Measurements from ENCODE around the gene TENM4. TPM values are rescaled to one million over a fixed set of nuclear protein-coding genes. Genes with fewer than 3 reads are reported as not detected.

TENM4 gene
- total and polyA plus RNA-seq, 2 of the 13 experiments (the other 11 are each of a cell fraction or from before 2014, with no cell fraction given): not detected

DNA sequence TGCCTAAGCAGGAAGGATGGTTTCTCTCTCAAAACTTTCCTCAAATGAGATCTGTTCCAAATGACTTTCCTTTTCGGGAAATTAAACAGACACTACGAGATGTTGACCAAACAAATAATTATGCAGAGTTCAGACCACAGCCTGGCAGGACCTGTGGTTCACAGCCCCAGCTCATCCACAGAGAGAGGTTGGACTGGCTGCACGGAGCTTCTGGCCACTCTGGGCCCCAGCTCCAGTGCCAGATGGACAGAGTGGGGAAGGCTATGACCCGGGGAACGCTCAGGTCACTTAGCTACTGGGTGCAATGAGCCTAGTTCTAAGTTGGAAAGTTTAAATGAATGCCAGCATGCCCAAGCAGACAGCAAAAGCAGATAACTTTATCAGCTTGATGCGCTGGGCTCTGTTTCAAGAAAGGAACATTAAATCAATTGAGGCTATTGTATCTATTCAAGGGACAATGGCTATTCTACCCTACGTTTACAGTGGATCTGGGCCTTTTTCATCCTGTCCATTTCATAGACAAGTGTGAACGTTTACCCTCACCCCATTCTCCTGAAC is 710.5 kb downstream of the TENM4 start (continued):
- TF ChIP-seq MZF1 (CRISPR knock-in tag; IDR thresholded peaks at IDR 0.05; ENCODE audit: borderline replicate concordance) (no peak), KLF16 (CRISPR knock-in tag; IDR thresholded peaks at IDR 0.05) (no peak)

DNA sequence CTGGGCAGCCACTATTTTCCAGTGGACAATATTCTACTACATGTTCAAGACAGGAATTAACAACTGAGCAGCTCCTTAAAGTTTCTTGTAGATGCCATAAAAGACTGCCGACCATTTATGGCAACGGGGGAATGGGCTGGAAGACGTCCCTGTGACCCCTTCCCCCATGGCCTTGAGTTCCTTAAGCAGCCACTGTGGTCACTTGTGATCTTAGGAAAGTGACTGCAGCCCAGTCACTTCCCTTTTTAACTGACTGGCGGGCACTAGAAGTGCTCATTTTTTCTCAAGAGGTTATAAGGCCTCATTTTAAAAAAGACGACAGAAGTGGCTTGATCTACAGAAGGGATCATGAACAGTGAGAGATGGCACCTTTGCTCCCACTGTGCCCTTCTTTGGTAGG is 713.0 kb downstream of the TENM4 start:
- POLR2A ChIA-PET: no interaction called here

DNA sequence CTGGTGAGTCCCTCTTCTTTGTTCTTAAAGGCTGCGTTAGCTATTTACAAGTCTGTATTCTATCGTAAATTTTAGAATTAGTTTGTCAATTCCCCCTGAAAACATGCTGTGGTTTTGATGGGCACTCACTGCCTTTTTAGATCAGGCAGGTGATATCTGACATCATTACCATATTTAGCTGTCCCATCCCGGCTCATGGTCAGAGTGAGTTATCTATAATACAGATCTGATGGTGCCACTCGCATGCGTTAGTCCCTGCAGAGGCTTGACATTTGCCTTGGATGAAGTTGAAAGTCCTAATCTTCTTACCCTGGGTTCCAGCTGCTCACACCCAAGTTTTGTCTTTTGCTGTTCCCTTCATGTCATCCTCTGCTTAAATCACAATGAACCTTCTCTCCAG is 715.6 kb downstream of the TENM4 start:
- Histone ChIP-seq H2AFZ (ENCODE audit: low read length) (no peak overlapping the region), H3K4me3 (replicated peaks in 1 of 3; ENCODE audit: insufficient read depth in 1 of 3, low read depth in 2 of 3, low read length in 3 of 3) (no peak overlapping the region), H3K79me2 (ENCODE audit: insufficient read depth, low read length) (no peaks in the 10 kb centered on the region), H3K9me3 (ENCODE audit: low read length) (no peaks in the 10 kb centered on the region), H3K27me3 (ENCODE audit: control insufficient read depth in 1 of 2, insufficient read depth in 2 of 2, low read length in 2 of 2) (peaks cover 3 to 15% of the 10 kb centered on the region in 2 experiments), H4K20me1 (ENCODE audit: insufficient read depth, low read length) (no peaks in the 10 kb centered on the region), H3K36me3 (replicated peaks in 1 of 2; ENCODE audit: control insufficient read depth in 1 of 2, insufficient read depth in 2 of 2, low read length in 2 of 2) (no peaks in the 10 kb centered on the region), H3K4me2 (ENCODE audit: low read depth, low read length) (no peak overlapping the region), H3K27ac (ENCODE audit: extremely low read length, insufficient read depth, low read length) (no peak overlapping the region), H3K9ac (ENCODE audit: insufficient read depth, low read depth, low read length) (no peak overlapping the region), H3K4me1 (ENCODE audit: insufficient read depth, low read length) (no peaks in the 10 kb centered on the region)
- intact Hi-C loops (cut with micrococcal nuclease; ENCODE audit: unreplicated experiment): loop anchor here (5.0 kb wide), 1 partner anchor 1348 kb away; no protein-coding TSS in a partner anchor
- in situ Hi-C loops (cut with HindIII; ENCODE audit: extremely low pct_ligation_motif_present, low pct_unique_long_range_greater_than_20kb): no loop called here
- no TSS peak for BruUV-seq (replicated peaks)
- ChIA-PET POLR2A (no interaction called here), CTCF (ENCODE audit: low intra/inter-chr PET ratio, low total read pairs) (no interaction called here)
- DNase-seq (ENCODE audit: low spot score) (no peak), FAIRE-seq (no peak), ATAC-seq (no peak)
- WGBS (ENCODE audit: low lambda C conversion rate): 0% methylated on average over 5 of the region's 5 CpGs
- TF ChIP-seq ERF (CRISPR knock-in tag; IDR thresholded peaks at IDR 0.05) (no peak), ZSCAN22 (CRISPR knock-in tag; IDR thresholded peaks at IDR 0.05) (no peak), JUND (CRISPR knock-in tag; IDR thresholded peaks at IDR 0.05) (no peak), ZNF251 (CRISPR knock-in tag; IDR thresholded peaks at IDR 0.05) (no peak)

More for the DNA sequence above, 713.0 kb downstream of the TENM4 start:
- Histone ChIP-seq H3K27ac (ENCODE audit: extremely low read length, insufficient read depth, low read length) (no peak overlapping the region), H3K4me2 (ENCODE audit: low read depth, low read length) (no peak overlapping the region), H3K9ac (ENCODE audit: insufficient read depth, low read depth, low read length) (no peak overlapping the region), H3K9me3 (ENCODE audit: low read length) (no peaks in the 10 kb centered on the region), H3K4me1 (ENCODE audit: insufficient read depth, low read length) (no peaks in the 10 kb centered on the region), H3K36me3 (replicated peaks in 1 of 2; ENCODE audit: control insufficient read depth in 1 of 2, insufficient read depth in 2 of 2, low read length in 2 of 2) (no peaks in the 10 kb centered on the region), H3K27me3 (ENCODE audit: control insufficient read depth in 1 of 2, insufficient read depth in 2 of 2, low read length in 2 of 2) (peaks cover 3 to 12% of the 10 kb centered on the region in 2 experiments), H2AFZ (ENCODE audit: low read length) (no peak overlapping the region), H3K79me2 (ENCODE audit: insufficient read depth, low read length) (no peaks in the 10 kb centered on the region), H4K20me1 (ENCODE audit: insufficient read depth, low read length) (no peaks in the 10 kb centered on the region), H3K4me3 (replicated peaks in 1 of 3; ENCODE audit: insufficient read depth in 1 of 3, low read depth in 2 of 3, low read length in 3 of 3) (no peak overlapping the region)
- ATAC-seq: no peak
- in situ Hi-C loops (cut with HindIII; ENCODE audit: extremely low pct_ligation_motif_present, low pct_unique_long_range_greater_than_20kb): no loop called here
- TF ChIP-seq TBX2 (CRISPR knock-in tag; IDR thresholded peaks at IDR 0.05; ENCODE audit: borderline replicate concordance): no peak
- no peak for TF ChIP-seq ZNF180 (CRISPR knock-in tag; IDR thresholded peaks at IDR 0.05; ENCODE audit: borderline replicate concordance, low read depth)
- no TSS peak for BruUV-seq (replicated peaks)
- no peak for FAIRE-seq
- DNase-seq (ENCODE audit: low spot score): no peak
- intact Hi-C loops (cut with micrococcal nuclease; ENCODE audit: unreplicated experiment): loop anchor here (5.0 kb wide), 1 partner anchor 1351 kb away; no protein-coding TSS in a partner anchor
- CTCF ChIA-PET (ENCODE audit: low intra/inter-chr PET ratio, low total read pairs): no interaction called here
- WGBS (ENCODE audit: low lambda C conversion rate): 21% methylated on average over 5 of the region's 5 CpGs

Measured in HepG2 (cell line).